C4-2B (cell line): ENCODE data around the gene WWOX.

ENCODE experiments used
- H3K27ac ChIP-seq: fragments of 450-650 bp; 2 replicates; pipeline ENCODE4 v1.5.1; 2017
- ZFX ChIP-seq: fragments of 450-650 bp; IDR thresholded peaks from 2 replicates; pipeline ENCODE4 v1.6.1; 2017
- TF ChIP-seq, protein P1 (sequence below): fragments of 450-650 bp; conservative IDR thresholded peaks from 2 replicates; pipeline ENCODE4 v1.5.1; 2017; ENCODE audit warnings: mild to moderate bottlenecking

Gene WWOX

DNA sequence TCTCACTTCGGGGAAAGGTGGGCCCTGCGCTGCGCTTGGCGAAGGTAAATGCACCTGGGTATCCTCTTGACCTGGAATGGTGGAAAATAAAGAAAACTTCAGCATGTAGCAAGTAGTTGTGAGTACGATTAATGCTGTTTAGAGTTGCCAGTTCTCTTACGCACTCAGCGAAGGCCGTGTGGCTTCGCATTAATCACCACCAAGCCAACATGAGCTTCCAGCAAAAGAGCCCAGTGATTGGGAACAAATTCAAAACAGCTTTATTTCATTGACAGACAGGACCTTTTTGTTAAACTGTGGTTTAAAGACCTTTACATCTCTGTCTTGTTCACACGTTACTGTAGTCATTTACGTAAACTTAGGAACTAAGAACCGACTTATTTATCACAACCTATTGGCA is 969.7 kb downstream of the WWOX start:
- TF ChIP-seq, protein P1, sequence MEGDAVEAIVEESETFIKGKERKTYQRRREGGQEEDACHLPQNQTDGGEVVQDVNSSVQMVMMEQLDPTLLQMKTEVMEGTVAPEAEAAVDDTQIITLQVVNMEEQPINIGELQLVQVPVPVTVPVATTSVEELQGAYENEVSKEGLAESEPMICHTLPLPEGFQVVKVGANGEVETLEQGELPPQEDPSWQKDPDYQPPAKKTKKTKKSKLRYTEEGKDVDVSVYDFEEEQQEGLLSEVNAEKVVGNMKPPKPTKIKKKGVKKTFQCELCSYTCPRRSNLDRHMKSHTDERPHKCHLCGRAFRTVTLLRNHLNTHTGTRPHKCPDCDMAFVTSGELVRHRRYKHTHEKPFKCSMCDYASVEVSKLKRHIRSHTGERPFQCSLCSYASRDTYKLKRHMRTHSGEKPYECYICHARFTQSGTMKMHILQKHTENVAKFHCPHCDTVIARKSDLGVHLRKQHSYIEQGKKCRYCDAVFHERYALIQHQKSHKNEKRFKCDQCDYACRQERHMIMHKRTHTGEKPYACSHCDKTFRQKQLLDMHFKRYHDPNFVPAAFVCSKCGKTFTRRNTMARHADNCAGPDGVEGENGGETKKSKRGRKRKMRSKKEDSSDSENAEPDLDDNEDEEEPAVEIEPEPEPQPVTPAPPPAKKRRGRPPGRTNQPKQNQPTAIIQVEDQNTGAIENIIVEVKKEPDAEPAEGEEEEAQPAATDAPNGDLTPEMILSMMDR, result no peak
- TF ChIP-seq ZFX, result no peak
- no peak overlapping the region for H3K27ac ChIP-seq

DNA sequence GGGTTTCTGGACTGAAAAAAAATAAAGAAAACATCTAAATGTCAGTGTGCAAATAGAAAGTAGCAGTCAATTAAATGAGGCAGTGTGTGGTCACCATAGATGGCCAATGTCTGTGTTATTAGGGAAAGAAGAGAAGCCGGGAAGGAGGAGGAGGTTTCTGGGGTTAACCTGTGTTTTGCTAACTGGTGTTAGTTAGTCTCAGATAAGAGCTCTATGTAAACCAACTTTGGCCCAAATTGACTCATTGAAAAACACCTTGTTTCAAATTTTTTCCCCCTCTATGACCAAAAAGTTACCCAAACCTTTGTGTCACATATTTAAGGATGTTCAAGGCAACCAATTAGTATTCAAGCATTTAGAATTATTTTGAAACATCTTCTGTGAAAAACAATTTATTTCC is 970.2 kb downstream of the WWOX start:
- H3K27ac ChIP-seq, result no peak overlapping the region
- TF ChIP-seq, protein P1, result no peak
- TF ChIP-seq ZFX, result no peak

DNA sequence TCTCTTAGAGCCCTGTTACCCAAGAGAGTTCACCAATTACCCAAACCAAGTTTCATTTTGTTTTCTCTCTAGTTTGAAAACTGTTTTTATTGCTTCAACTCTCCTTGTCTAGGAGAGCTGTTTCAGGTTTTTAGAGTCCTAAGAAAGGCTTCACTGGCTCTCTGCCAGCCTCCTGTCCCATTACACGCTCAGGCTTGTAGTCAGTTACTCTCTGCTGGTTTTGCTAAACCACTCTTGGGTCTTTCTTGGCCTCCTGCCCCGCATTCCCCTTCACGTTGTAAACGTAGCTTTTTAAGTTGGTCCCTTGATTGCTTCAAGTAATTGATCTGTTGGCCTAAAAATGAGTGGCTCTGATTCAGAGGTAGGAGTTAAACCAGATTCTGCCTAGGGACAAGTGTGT is 972.0 kb downstream of the WWOX start:
- no peak overlapping the region for H3K27ac ChIP-seq
- TF ChIP-seq ZFX, result no peak
- TF ChIP-seq, protein P1, result no peak

DNA sequence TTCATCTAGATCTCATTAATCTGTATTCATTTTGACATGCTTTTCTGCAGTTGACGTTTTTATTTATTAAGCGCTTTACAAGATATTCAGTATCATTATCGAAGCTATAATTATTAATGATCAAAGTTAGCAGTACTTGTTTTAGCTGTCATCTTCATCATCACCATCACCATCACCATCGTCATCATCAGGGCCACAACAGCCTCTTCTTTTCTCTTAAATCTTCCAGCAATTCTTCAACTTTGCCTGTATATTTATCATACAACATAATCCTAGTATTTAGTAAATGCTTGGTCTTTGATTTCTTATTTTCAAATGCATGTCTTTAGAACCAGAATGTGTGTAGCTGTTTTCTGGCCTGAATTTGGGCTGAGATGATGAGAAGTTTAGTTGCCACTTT is 973.1 kb downstream of the WWOX start:
- no peak overlapping the region for H3K27ac ChIP-seq
- TF ChIP-seq ZFX, result no peak
- TF ChIP-seq, protein P1, result no peak

DNA sequence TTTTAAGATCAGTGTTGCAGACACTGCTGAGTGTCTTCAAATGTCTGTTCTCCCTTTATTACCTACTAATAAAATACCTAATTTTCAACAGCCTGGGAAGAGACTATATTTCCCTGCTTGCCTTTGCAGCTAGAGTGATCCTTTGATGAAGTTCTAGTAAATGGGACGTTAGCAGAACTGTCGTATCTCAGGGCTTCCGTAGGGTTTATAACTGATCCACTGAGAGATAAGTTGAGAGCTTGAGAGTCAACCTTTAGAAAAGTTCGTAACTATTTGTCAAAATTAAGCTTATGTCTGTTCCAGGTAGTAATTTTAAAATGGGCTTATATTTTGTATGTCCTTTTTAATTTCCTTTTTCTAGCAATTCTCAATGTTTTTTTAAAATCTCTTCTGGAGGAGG is 974.1 kb downstream of the WWOX start:
- TF ChIP-seq, protein P1, result no peak
- no peak for TF ChIP-seq ZFX
- no peak overlapping the region for H3K27ac ChIP-seq

DNA sequence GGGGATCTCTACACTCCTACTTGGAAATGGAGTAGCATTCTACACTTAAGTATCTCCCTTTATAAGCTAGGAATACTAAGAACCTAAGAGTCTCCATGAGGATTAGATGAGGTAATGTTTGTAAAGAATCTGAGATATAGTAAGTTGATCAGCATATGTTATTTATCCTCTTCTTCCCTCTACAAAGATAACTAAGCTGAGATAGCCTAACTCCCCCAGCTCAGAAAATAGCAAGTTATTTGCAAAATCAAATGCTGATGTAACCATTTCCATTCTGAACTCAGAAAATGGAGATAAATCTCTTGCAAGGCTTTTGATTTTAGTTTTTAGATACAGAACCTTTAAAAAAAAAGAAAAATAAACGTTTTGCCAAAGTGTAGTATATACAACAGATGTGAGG is 975.1 kb downstream of the WWOX start:
- H3K27ac ChIP-seq, result no peak overlapping the region
- no peak for TF ChIP-seq ZFX
- TF ChIP-seq, protein P1, result no peak

DNA sequence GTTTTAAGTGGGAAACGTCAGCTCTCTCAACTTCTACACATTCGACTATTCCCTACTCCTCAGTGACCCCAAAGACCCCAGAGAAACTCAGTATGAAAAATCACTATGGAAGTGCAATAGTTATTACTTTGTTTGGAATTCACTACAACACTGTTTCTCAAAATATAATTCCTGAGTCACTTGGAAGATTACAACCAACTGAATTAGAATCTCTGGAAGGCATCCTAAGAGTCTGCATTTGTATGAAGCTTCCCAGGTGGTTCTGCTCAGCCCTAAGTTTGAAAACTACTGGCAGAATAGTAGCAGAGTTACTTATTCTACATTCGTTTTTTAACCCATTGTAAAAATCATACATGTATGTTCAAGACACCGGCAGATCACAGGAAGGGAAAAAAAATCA is 975.5 kb downstream of the WWOX start:
- H3K27ac ChIP-seq, result no peak overlapping the region
- TF ChIP-seq, protein P1, result no peak
- TF ChIP-seq ZFX, result no peak
